ENCODE results near the gene LSMEM2. TPM values are rescaled to one million over a fixed set of nuclear protein-coding genes. Genes with fewer than 3 reads are reported as not detected.

LSMEM2 gene
- total and polyA plus RNA-seq, 9 of the 15 experiments (the other 6 are each of a cell fraction or from before 2014, with no cell fraction given) = not detected

DNA sequence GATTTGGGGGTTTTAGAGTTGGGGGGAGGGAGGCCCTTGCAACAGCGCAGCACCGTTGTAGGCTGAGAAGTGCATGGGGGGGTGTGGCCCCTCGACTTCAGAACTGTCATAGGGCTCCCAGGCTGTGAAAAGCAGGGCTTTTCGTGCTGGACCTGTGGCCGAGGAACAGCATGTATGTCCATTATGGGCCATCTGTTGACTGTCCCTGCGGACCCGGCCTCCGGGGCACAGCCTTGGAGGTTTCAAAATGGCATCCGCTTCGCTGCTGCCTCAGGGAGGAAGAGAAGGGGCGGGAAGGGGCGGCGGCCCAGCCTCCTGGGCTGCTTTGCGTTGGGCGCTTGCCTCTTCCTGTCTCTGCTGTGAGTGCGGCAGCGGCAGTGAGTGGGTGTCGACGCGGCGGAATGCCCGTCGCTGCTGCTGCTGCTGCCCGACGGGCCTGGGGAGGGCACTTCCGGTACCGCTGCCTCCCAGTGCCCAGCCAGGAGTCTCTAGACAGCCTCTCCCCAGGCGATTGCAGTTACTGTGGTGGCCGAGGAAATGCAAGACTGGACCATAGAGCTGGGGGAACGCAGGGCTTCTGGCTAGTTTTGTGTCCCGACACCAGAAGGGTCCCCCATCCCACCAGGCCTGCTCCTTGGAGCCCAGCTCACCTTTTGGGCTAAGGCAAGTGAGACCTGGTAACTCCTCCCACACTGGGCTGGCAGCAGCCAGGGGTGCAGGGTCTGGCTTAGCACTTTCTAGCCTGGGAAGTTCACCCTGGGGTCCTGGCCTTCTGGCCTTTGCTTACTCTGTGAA, 40.9 kb upstream of the LSMEM2 start (continued):
- TF ChIP-seq, protein P1, sequence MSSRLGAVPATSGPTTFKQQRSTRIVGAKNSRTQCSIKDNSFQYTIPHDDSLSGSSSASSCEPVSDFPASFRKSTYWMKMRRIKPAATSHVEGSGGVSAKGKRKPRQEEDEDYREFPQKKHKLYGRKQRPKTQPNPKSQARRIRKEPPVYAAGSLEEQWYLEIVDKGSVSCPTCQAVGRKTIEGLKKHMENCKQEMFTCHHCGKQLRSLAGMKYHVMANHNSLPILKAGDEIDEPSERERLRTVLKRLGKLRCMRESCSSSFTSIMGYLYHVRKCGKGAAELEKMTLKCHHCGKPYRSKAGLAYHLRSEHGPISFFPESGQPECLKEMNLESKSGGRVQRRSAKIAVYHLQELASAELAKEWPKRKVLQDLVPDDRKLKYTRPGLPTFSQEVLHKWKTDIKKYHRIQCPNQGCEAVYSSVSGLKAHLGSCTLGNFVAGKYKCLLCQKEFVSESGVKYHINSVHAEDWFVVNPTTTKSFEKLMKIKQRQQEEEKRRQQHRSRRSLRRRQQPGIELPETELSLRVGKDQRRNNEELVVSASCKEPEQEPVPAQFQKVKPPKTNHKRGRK (tag; IDR thresholded peaks at IDR 0.05) = no peak
- no peak for TF ChIP-seq POU5F1 (IDR thresholded peaks at IDR 0.05; ENCODE audit: borderline replicate concordance, low read depth, low read length, partially characterized antibody)
- TF ChIP-seq ZNF431 (CRISPR knock-in tag; IDR thresholded peaks at IDR 0.05) = no peak
- TF ChIP-seq POLR2H (tag; IDR thresholded peaks at IDR 0.05; ENCODE audit: low read depth) = no peak
- TF ChIP-seq SRSF9 (IDR thresholded peaks at IDR 0.05; ENCODE audit: borderline replicate concordance, low read depth, low read length) = no peak
- TF ChIP-seq ARHGAP35 (IDR thresholded peaks at IDR 0.05; ENCODE audit: partially characterized antibody) = no peak
- TF ChIP-seq THRAP3 (IDR thresholded peaks at IDR 0.05; ENCODE audit: borderline replicate concordance) = no peak
- TF ChIP-seq GABPA (tag; conservative IDR thresholded peaks at IDR 0.05; ENCODE audit: low read depth) = peak; percentile 41; the same call in 1 of the 2 replicates
- TF ChIP-seq ZNF384 (IDR thresholded peaks at IDR 0.05; ENCODE audit: low read depth, low read length) = no peak
- TF ChIP-seq RHOXF2B (CRISPR knock-in tag; conservative IDR thresholded peaks at IDR 0.05) = no peak
- TF ChIP-seq PHF8 (IDR thresholded peaks at IDR 0.05; ENCODE audit: borderline replicate concordance, low read length) = peak; percentile 9; the same call in 1 of the 2 replicates
- TF ChIP-seq NFE2 (IDR thresholded peaks at IDR 0.05; ENCODE audit: low read depth) = no peak
- TF ChIP-seq SP1 (CRISPR knock-in tag; IDR thresholded peaks at IDR 0.05) = peak; percentile 34; the same call in 1 of the 2 replicates
- no peak for TF ChIP-seq RBM14 (IDR thresholded peaks at IDR 0.05; ENCODE audit: borderline replicate concordance, insufficient read depth, low read depth, low read length)
- TF ChIP-seq YY1 (IDR thresholded peaks at IDR 0.05; ENCODE audit: borderline replicate concordance in 1 of 3, control insufficient read depth in 1 of 3, extremely low read depth in 1 of 3, insufficient read depth in 3 of 3, insufficient read length in 1 of 3, insufficient replicate concordance in 2 of 3, low read depth in 1 of 3, low read length in 2 of 3) = peak; percentile 7 to 77 (median 68)
